Chondrocyte (in vitro differentiated cells): Measurements from ENCODE around the gene GGTA1. TPM values are rescaled to one million over a fixed set of nuclear protein-coding genes. Genes with fewer than 3 reads are reported as not detected.
A peak's percentile ranks its signal among the peaks of the same experiment; 100 is the strongest.

Experiments used
- DNase-seq: peaks from one replicate; pipeline ENCODE4 v3.0.0; 2021; ENCODE audit warnings: mixed read lengths, low spot score
- H3K27ac Mint-ChIP-seq: one replicate; pipeline ENCODE4 v1.8.0; 2021; ENCODE audit warnings: mild to moderate bottlenecking, moderate library complexity, mixed read lengths; ENCODE audit not compliant: unreplicated experiment
- H3K27me3 Mint-ChIP-seq: 2 replicates; pipeline ENCODE4 v1.8.0; 2021; ENCODE audit warnings: low read depth, mixed read lengths
- H3K36me3 Mint-ChIP-seq: 2 replicates; pipeline ENCODE4 v1.8.0; 2021; ENCODE audit warnings: low read depth, mixed read lengths
- H3K4me1 Mint-ChIP-seq: 2 replicates; pipeline ENCODE4 v1.8.0; 2021; ENCODE audit warnings: low read depth, mild to moderate bottlenecking, mixed read lengths
- H3K4me3 Mint-ChIP-seq: one replicate; pipeline ENCODE4 v1.8.0; 2021; ENCODE audit warnings: mild to moderate bottlenecking, moderate library complexity, mixed read lengths; ENCODE audit not compliant: unreplicated experiment
- H3K9me3 Mint-ChIP-seq: 2 replicates; pipeline ENCODE4 v1.8.0; 2021; ENCODE audit warnings: low read depth, mixed read lengths
- long read RNA-seq: library from polyadenylated mRNA; stranded (forward); transcript quantifications from one replicate; pipeline ENCODE4 v2.0.0, GENCODE V29; 2021
- total RNA-seq: library from RNA; stranded (reverse); gene quantifications from 3 replicates; pipeline ENCODE4 v1.2.1, GENCODE V29; 2021
- TF ChIP-seq, protein P1 (sequence below): fragments of 200-600 bp; sonication (generic); IDR thresholded peaks from 2 replicates; pipeline ENCODE4 v1.5.0; 2021; ENCODE audit warnings: antibody characterized with exemption, mild to moderate bottlenecking, moderate library complexity

GGTA1 gene
- 0.46 to 3.2 TPM (median 2.5 TPM) in 3 replicates for total RNA-seq
- long read RNA-seq, transcript GGTA1P-203 (6 exons, 1,487 nt): major isoform, 8 of 9 reads
- long read RNA-seq, partial matches to known transcripts: 1 of 9 reads
- long read RNA-seq, other reads (novel, unspliced or antisense): 0 of 9 reads

DNA sequence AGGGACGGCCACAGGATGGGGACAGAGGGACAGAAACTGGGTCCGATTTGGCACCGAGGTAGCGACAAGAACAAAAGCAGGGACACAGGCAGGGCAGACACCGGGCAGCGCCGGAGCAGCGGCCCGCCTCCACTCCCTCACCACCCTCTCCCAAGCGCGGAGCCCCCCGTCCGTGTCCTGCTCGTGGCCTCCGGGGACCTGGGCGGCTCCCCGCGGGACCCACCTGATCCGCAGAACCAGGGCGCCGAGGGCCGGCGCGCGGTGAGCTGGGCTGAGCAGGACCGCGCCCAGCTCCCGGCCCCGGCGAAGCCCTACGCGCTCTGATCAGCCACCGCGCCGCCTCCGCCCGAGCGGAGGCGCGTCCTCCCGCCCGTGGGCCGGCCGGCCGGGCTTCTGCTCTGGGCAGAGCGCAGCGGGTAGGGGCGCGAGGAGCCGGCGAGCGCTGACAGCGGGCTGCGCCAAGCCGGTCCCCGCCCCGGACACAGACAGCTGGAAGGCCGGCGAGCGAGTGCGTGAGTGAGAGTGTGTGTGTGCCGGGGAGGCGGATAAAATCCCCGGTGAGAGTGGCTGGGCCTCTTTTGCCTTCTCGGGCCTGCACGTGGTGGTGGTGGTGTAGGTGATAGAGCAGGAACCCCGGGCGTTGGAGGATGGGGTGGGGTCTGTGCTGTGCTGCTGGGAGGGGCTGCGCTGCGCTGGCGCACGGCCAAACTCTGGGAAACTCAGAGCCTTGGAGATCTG, at the start of gene GGTA1:
TSS of gene GGTA1 (minus strand) at position 418 of the 738 bp plus-strand sequence. CDS start 31,922 bp downstream, outside the sequence.
- H3K9me3 Mint-ChIP-seq: peaks cover 8% of the 10 kb centered on the region
- DNase-seq: peak; percentile 77
- peak within 1 kb of the TSS; percentile 77 for H3K27ac Mint-ChIP-seq
- TF ChIP-seq, protein P1, sequence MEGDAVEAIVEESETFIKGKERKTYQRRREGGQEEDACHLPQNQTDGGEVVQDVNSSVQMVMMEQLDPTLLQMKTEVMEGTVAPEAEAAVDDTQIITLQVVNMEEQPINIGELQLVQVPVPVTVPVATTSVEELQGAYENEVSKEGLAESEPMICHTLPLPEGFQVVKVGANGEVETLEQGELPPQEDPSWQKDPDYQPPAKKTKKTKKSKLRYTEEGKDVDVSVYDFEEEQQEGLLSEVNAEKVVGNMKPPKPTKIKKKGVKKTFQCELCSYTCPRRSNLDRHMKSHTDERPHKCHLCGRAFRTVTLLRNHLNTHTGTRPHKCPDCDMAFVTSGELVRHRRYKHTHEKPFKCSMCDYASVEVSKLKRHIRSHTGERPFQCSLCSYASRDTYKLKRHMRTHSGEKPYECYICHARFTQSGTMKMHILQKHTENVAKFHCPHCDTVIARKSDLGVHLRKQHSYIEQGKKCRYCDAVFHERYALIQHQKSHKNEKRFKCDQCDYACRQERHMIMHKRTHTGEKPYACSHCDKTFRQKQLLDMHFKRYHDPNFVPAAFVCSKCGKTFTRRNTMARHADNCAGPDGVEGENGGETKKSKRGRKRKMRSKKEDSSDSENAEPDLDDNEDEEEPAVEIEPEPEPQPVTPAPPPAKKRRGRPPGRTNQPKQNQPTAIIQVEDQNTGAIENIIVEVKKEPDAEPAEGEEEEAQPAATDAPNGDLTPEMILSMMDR: no peak
- H3K36me3 Mint-ChIP-seq: peaks cover 6% of the 10 kb centered on the region
- H3K4me3 Mint-ChIP-seq: peak within 1 kb of the TSS; percentile 86
- H3K27me3 Mint-ChIP-seq: peaks cover 12% of the 10 kb centered on the region
- peaks cover 35% of the 10 kb centered on the region for H3K4me1 Mint-ChIP-seq

DNA sequence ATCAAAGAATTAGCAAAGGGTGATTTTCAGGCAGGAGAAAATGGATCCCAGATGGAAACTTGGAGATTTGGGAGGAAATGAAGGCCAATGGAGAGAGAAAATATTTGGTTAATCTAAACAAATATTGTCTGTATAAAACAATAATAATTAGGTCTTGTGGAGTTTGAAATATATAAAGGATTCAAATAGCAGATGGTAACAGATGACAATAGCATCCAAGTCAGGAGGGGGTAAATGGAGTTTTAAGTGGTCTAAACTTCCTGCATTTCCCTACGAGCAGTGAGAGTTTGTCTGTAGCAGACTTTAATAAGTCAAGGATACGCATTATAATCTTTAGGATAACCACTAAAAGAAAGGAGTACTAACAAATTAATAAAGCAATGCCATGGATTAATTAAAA, 49.0 kb upstream of the GGTA1 start:
- TF ChIP-seq, protein P1: no peak
- no peaks in the 10 kb centered on the region for H3K36me3 Mint-ChIP-seq
- H3K27me3 Mint-ChIP-seq: no peaks in the 10 kb centered on the region
- DNase-seq: no peak
- H3K27ac Mint-ChIP-seq: no peak overlapping the region
- H3K9me3 Mint-ChIP-seq: no peaks in the 10 kb centered on the region
- no peak overlapping the region for H3K4me3 Mint-ChIP-seq
- peaks cover 17% of the 10 kb centered on the region for H3K4me1 Mint-ChIP-seq

DNA sequence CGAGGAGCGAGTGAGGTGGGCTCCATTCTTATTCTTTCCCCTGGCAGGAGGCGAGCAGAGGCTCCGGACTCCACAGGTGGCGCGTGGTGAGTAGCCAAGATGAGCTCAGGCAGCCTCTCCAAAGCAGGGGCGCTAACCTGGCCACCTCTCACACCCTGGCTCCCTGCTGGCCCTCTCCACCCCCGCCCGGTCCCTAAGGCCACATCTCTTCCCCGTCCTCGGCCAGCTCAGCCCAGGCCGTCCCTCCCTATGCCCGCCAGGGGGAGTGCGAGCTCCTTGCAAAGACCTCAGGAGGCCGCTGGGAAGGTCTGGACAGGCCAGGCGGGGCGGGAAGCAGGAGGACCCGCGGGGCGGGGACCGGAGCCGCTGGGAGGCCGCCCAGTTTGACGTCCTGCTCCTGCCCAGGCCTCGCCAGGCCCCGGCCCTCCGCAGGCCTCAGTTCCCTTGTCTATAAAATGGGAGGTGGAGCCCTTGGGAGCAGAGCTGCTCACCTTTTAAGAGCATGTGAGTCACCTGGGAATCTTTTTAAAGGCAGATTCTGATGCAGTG, 46.3 kb upstream of the GGTA1 start:
- H3K27me3 Mint-ChIP-seq: peaks cover 5% of the 10 kb centered on the region
- peak overlapping the region; percentile 58 for H3K4me3 Mint-ChIP-seq
- no peaks in the 10 kb centered on the region for H3K36me3 Mint-ChIP-seq
- peak; percentile 98 for DNase-seq
- H3K9me3 Mint-ChIP-seq: no peaks in the 10 kb centered on the region
- TF ChIP-seq, protein P1: peak; percentile 97
- H3K27ac Mint-ChIP-seq: no peak overlapping the region
- peaks cover 16% of the 10 kb centered on the region for H3K4me1 Mint-ChIP-seq

DNA sequence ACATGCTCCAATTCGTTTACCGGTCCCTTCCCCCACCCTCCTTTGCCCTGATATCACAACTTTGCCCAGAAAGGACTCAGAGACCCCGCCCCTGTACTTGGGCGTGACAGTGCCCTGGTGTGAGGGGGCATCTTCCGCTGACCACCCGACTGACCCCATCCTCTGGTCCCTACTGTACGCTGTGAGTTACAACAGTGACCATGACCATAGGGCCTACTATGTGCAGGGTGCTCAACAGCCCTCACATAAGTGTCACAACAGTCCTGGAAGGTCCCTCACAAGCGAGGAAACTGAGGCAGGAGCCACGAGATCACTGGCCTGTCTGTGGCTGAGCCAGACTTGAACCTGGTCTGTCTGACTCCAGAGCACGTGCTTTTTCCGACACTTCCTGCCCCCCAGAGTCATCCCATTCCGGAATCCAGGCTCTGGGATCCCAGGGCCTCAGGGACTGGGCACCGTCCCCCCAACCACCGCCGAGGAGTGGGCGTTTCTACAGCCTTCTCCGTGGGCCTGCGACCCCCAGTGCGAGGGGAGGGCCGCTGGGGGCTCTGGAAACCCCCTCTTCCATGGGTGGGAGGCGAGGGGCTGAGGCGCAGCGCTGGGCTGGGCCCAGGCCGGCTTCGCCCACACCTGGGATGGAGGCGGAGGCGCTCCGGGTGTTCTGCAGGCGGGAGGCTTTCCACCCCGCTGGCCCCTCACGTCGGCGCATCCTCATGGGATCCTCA, 45.7 kb upstream of the GGTA1 start:
- Mint-ChIP-seq H3K27me3 (peaks cover 5% of the 10 kb centered on the region), H3K4me3 (no peak overlapping the region), H3K9me3 (no peaks in the 10 kb centered on the region), H3K27ac (no peak overlapping the region), H3K36me3 (no peaks in the 10 kb centered on the region), H3K4me1 (peaks cover 10% of the 10 kb centered on the region)
- DNase-seq: no peak
- TF ChIP-seq, protein P1: no peak

DNA sequence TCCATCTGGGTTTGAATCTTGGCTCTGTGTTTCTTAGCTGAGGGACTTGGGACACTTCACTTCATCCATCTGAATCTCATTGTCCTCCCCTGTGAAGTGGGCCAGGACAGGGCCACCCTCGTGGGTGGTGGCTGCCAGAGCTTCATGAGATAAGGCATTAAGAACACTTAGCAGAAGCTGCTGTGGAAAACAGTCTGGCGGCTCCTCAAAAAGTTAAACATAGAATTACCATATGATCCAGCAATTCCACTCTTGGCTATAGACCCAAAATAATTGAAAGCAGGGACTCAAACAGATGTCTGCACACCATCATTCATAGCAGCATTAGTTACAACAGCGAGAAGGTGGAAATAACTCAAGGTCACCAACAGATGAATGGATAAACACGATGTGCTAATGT, 42.4 kb upstream of the GGTA1 start:
- Mint-ChIP-seq H3K27me3 (peaks cover 10% of the 10 kb centered on the region), H3K9me3 (no peaks in the 10 kb centered on the region), H3K27ac (no peak overlapping the region), H3K4me3 (no peak overlapping the region), H3K4me1 (peaks cover 12% of the 10 kb centered on the region), H3K36me3 (no peaks in the 10 kb centered on the region)
- DNase-seq: no peak
- TF ChIP-seq, protein P1: no peak
